ENCODE results near the gene GRK3. TPM values are rescaled to one million over a fixed set of nuclear protein-coding genes. Genes with fewer than 3 reads are reported as not detected.

The GRK3 gene
- total RNA-seq, 2 donors from 2014 or later: 19.4 to 21.0 TPM

- Mint-ChIP-seq H3K4me3 (no peak overlapping the region), H3K9me3 (peaks cover 9% of the 10 kb centered on the region), H3K36me3 (ENCODE audit: low read depth) (no peaks in the 10 kb centered on the region), H3K27me3 (ENCODE audit: insufficient read depth) (peaks cover 12% of the 10 kb centered on the region), H3K4me1 (peaks cover 2% of the 10 kb centered on the region), H3K27ac (no peak overlapping the region)
- Histone ChIP-seq H3K9me3 (ENCODE audit: control insufficient read depth, low read length) (no peaks in the 10 kb centered on the region), H3K4me1 (ENCODE audit: control insufficient read depth, insufficient read depth, low read length) (peaks cover 2% of the 10 kb centered on the region), H3K9ac (ENCODE audit: extremely low read depth, low read length, poor library complexity, severe bottlenecking) (no peak overlapping the region), H3K36me3 (ENCODE audit: control insufficient read depth, insufficient read depth, low read length) (no peaks in the 10 kb centered on the region), H3K4me3 (ENCODE audit: low read length) (no peak overlapping the region), H3K27me3 (ENCODE audit: control insufficient read depth, insufficient read depth, low read length, poor library complexity, severe bottlenecking) (no peaks in the 10 kb centered on the region), H3K27ac (ENCODE audit: low read depth, low read length) (no peak overlapping the region)
- 96 to 97% methylated on average over 39 to 48 of the region's 48 CpGs for WGBS, 2 experiments (ENCODE audit: insufficient coverage in 1 of 2, insufficient read length in 1 of 2)
- DNase-seq: no peak
- no peak for TF ChIP-seq CTCF (conservative IDR thresholded peaks at IDR 0.05)
Measured at GRCh38 chr22:25752615-25753214, 188.2 kb downstream of the GRK3 start.

- no peak overlapping the region for H3K27ac Mint-ChIP-seq
- DNase-seq: no peak
- no peaks in the 10 kb centered on the region for H3K36me3 Mint-ChIP-seq (ENCODE audit: low read depth)
- no peak overlapping the region for H3K4me3 Mint-ChIP-seq
- H3K27me3 Mint-ChIP-seq (ENCODE audit: insufficient read depth): peaks cover 9% of the 10 kb centered on the region
- Histone ChIP-seq H3K9me3 (ENCODE audit: control insufficient read depth, low read length) (no peaks in the 10 kb centered on the region), H3K9ac (ENCODE audit: extremely low read depth, low read length, poor library complexity, severe bottlenecking) (no peak overlapping the region), H3K27ac (ENCODE audit: low read depth, low read length) (no peak overlapping the region), H3K4me3 (ENCODE audit: low read length) (no peak overlapping the region), H3K27me3 (ENCODE audit: control insufficient read depth, insufficient read depth, low read length, poor library complexity, severe bottlenecking) (no peaks in the 10 kb centered on the region), H3K36me3 (ENCODE audit: control insufficient read depth, insufficient read depth, low read length) (no peaks in the 10 kb centered on the region), H3K4me1 (ENCODE audit: control insufficient read depth, insufficient read depth, low read length) (peaks cover 2% of the 10 kb centered on the region)
- 94 to 96% methylated on average over 13 to 14 of the region's 14 CpGs for WGBS, 2 experiments (ENCODE audit: insufficient coverage in 1 of 2, insufficient read length in 1 of 2)
- TF ChIP-seq CTCF (conservative IDR thresholded peaks at IDR 0.05): no peak
- peaks cover 9% of the 10 kb centered on the region for H3K9me3 Mint-ChIP-seq
- peaks cover 2% of the 10 kb centered on the region for H3K4me1 Mint-ChIP-seq
Measured at GRCh38 chr22:25753252-25753651, 188.8 kb downstream of the GRK3 start.

- Histone ChIP-seq H3K4me1 (ENCODE audit: control insufficient read depth, insufficient read depth, low read length) (peaks cover 2% of the 10 kb centered on the region), H3K36me3 (ENCODE audit: control insufficient read depth, insufficient read depth, low read length) (no peaks in the 10 kb centered on the region), H3K27ac (ENCODE audit: low read depth, low read length) (no peak overlapping the region), H3K4me3 (ENCODE audit: low read length) (no peak overlapping the region), H3K9me3 (ENCODE audit: control insufficient read depth, low read length) (no peaks in the 10 kb centered on the region), H3K27me3 (ENCODE audit: control insufficient read depth, insufficient read depth, low read length, poor library complexity, severe bottlenecking) (no peaks in the 10 kb centered on the region), H3K9ac (ENCODE audit: extremely low read depth, low read length, poor library complexity, severe bottlenecking) (no peak overlapping the region)
- H3K27me3 Mint-ChIP-seq (ENCODE audit: insufficient read depth): peaks cover 6% of the 10 kb centered on the region
- TF ChIP-seq CTCF (conservative IDR thresholded peaks at IDR 0.05): no peak
- H3K9me3 Mint-ChIP-seq: peaks cover 9% of the 10 kb centered on the region
- no peak overlapping the region for H3K4me3 Mint-ChIP-seq
- 91 to 93% methylated on average over 15 to 24 of the region's 24 CpGs for WGBS, 2 experiments (ENCODE audit: insufficient coverage in 1 of 2, insufficient read length in 1 of 2)
- no peak overlapping the region for H3K27ac Mint-ChIP-seq
- H3K36me3 Mint-ChIP-seq (ENCODE audit: low read depth): no peaks in the 10 kb centered on the region
- peaks cover 2% of the 10 kb centered on the region for H3K4me1 Mint-ChIP-seq
- no peak for DNase-seq
Measured at GRCh38 chr22:25754527-25755202, 190.2 kb downstream of the GRK3 start.

Data from endodermal cell (in vitro differentiated cells).